OCI-LY1 (cell line): ENCODE results near the gene FHIT.

ENCODE experiments used
- EZH2 ChIP-seq: fragments of 200-600 bp; sonication (generic), shearing (Covaris generic); IDR thresholded peaks from 2 replicates; pipeline ENCODE4 v1.8.0; 2017; ENCODE audit warnings: borderline replicate concordance, mixed run types, mild to moderate bottlenecking, antibody characterized with exemption, low read length, moderate library complexity, mixed read lengths
- TF ChIP-seq, protein P1 (sequence below): fragments of 200-600 bp; sonication (generic), shearing (Covaris generic); IDR thresholded peaks from 2 replicates; pipeline ENCODE4 v1.5.1; 2017; ENCODE audit warnings: mild to moderate bottlenecking, antibody characterized with exemption, low read length, moderate library complexity, mixed read lengths

DNA sequence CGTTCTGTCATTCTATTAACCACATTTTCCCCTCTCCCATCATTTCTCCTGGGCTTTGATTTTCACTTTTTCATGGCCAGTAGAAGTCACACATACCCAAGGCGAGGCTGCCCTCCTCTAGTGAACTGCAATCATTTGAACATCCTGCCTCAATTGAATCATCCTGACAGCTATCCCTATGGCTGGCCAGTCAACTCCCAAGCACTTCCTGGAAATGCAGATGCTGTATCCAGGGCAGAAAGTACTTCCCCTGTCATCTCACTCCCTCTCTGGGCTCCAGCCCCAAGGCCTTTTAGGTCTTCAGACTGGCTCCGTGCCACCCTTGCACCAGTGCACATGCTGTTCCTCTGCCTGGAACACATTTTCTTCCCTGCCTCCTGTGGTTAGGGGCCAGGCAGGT, 1463.1 kb downstream of the FHIT start:
- TF ChIP-seq, protein P1, sequence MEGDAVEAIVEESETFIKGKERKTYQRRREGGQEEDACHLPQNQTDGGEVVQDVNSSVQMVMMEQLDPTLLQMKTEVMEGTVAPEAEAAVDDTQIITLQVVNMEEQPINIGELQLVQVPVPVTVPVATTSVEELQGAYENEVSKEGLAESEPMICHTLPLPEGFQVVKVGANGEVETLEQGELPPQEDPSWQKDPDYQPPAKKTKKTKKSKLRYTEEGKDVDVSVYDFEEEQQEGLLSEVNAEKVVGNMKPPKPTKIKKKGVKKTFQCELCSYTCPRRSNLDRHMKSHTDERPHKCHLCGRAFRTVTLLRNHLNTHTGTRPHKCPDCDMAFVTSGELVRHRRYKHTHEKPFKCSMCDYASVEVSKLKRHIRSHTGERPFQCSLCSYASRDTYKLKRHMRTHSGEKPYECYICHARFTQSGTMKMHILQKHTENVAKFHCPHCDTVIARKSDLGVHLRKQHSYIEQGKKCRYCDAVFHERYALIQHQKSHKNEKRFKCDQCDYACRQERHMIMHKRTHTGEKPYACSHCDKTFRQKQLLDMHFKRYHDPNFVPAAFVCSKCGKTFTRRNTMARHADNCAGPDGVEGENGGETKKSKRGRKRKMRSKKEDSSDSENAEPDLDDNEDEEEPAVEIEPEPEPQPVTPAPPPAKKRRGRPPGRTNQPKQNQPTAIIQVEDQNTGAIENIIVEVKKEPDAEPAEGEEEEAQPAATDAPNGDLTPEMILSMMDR: no peak
- TF ChIP-seq EZH2: no peak
